GM19351 (cell line): ENCODE measurements around the gene SMPD3.

Source experiments
- ATAC-seq: cut with Tn5 transposase; IDR thresholded peaks from one replicate; pipeline ENCODE4 v1.9.1; 2021; ENCODE audit warnings: mild to moderate bottlenecking, moderate library complexity; ENCODE audit not compliant: unreplicated experiment

Gene SMPD3

GRCh38 chr16:68372381-68372720 lies 76.0 kb downstream of the SMPD3 start:
- ATAC-seq = no peak

GRCh38 chr16:68371706-68372380 lies 76.5 kb downstream of the SMPD3 start:
- no peak for ATAC-seq

GRCh38 chr16:68371276-68371651 lies 77.0 kb downstream of the SMPD3 start:
- no peak for ATAC-seq

- ATAC-seq = no peak
Observed at GRCh38 chr16:68370581-68371275, 77.6 kb downstream of the SMPD3 start.

GRCh38 chr16:68369697-68370580 lies 78.4 kb downstream of the SMPD3 start:
- ATAC-seq = peak; percentile 73

- no peak for ATAC-seq
Observed at GRCh38 chr16:68369168-68369567, 79.1 kb downstream of the SMPD3 start.

GRCh38 chr16:68368301-68368888 lies 79.9 kb downstream of the SMPD3 start:
- no peak for ATAC-seq

GRCh38 chr16:68367891-68368290 lies 80.4 kb downstream of the SMPD3 start:
- ATAC-seq = no peak

- ATAC-seq = no peak
Observed at GRCh38 chr16:68367440-68367839, 80.9 kb downstream of the SMPD3 start.

GRCh38 chr16:68367030-68367429 lies 81.3 kb downstream of the SMPD3 start:
- no peak for ATAC-seq

GRCh38 chr16:68366062-68366461 lies 82.2 kb downstream of the SMPD3 start:
- no peak for ATAC-seq

- ATAC-seq = no peak
Observed at GRCh38 chr16:68365167-68365817, 83.0 kb downstream of the SMPD3 start.

- ATAC-seq = no peak
Observed at GRCh38 chr16:68364561-68364998, 83.7 kb downstream of the SMPD3 start.

GRCh38 chr16:68363658-68364521 lies 84.4 kb downstream of the SMPD3 start:
- no peak for ATAC-seq

- no peak for ATAC-seq
Observed at GRCh38 chr16:68362947-68363657, 85.2 kb downstream of the SMPD3 start.

- no peak for ATAC-seq
Observed at GRCh38 chr16:68362262-68362913, 85.9 kb downstream of the SMPD3 start.

- ATAC-seq = no peak
Observed at GRCh38 chr16:68361485-68361884, 86.8 kb downstream of the SMPD3 start.

- ATAC-seq = no peak
Observed at GRCh38 chr16:68360956-68361355, 87.4 kb downstream of the SMPD3 start.

- no peak for ATAC-seq
Observed at GRCh38 chr16:68360547-68360946, 87.8 kb downstream of the SMPD3 start.
